HCT116 (cell line): ENCODE results near the gene DBNDD2. TPM values are rescaled to one million over a fixed set of nuclear protein-coding genes. Genes with fewer than 3 reads are reported as not detected.

Experiments used
- ATAC-seq: fragments of 200-7000 bp; cut with Tn5 transposase; 2 replicates; pipeline ENCODE4 v1.9.1; 2020; ENCODE audit warnings: mild to moderate bottlenecking, moderate library complexity
- BruUV-seq: library from RNA; stranded (reverse); fragments of 400-500 nt; replicated peaks from 2 replicates; lab custom pipeline; 2021; lab: Mats Ljungman, UMichigan
- CTCF ChIA-PET: fragments of 300-600 bp; sonication (Branson Sonifier 250); formaldehyde crosslinking; loops from one replicate; lab custom pipeline; 2021; ENCODE audit warnings: antibody characterized with exemption; lab: Charles Lee
- POLR2A ChIA-PET: fragments of 300-600, 350-600 bp; sonication (Branson Sonifier 250); formaldehyde crosslinking; loops from one replicate; lab custom pipeline; 2021; ENCODE audit warnings: antibody characterized with exemption; lab: Charles Lee
- RAD21 ChIA-PET, 2 experiments: fragments of 300-600 bp; sonication (Branson Sonifier 250); formaldehyde crosslinking; loops; one replicate each; lab custom pipeline; 2023; ENCODE audit warnings: low total read pairs in 2 of 2; ENCODE audit not compliant: uncharacterized antibody in 2 of 2, unreplicated experiment in 2 of 2, low non-redundant PET in 1 of 2; lab: Charles Lee
- DNase-seq: peaks from one replicate; pipeline ENCODE4 v3.0.0-alpha.2; 2010; ENCODE audit warnings: low read depth, low spot score
- H2AFZ ChIP-seq: fragments of 200-600 bp; shearing (Covaris generic), sonication (generic); 2 replicates; pipeline ENCODE4 v1.6.1; 2017; ENCODE audit warnings: low read depth, mixed run types, mixed read lengths, antibody characterized with exemption, low read length; ENCODE audit not compliant: poor library complexity, severe bottlenecking
- H3K27ac ChIP-seq: 2 replicates; pipeline ENCODE4 v1.5.1; 2012; ENCODE audit warnings: low read depth, low read length
- H3K27me3 ChIP-seq: fragments of 200-600 bp; sonication (generic); 2 replicates; pipeline ENCODE4 v1.6.1; 2016; ENCODE audit warnings: mixed run types, low read length, mixed read lengths; ENCODE audit not compliant: insufficient read depth
- H3K36me3 ChIP-seq, 2 experiments: fragments of 200-500 bp in 1 of 2; fragments of 200-600 bp in 1 of 2; sonication (Bioruptor generic) in 1 of 2; sonication (generic) in 1 of 2; 2 replicates each; pipeline versions ENCODE4 v1.5.1 to v1.6.1; 2014 to 2016; ENCODE audit warnings: low read length in 2 of 2, inconsistent platforms in 1 of 2, mixed read lengths in 1 of 2, mixed run types in 1 of 2; ENCODE audit not compliant: insufficient read depth in 2 of 2, control insufficient read depth in 1 of 2
- H3K4me1 ChIP-seq, 2 experiments: fragments of 200-600 bp in 1 of 2; sonication (generic) in 1 of 2; 2 replicates each; pipeline versions ENCODE4 v1.5.1 to v1.6.1; 2012 to 2017; ENCODE audit warnings: low read length in 2 of 2, inconsistent platforms in 1 of 2, mild to moderate bottlenecking in 1 of 2, mixed read lengths in 1 of 2, mixed run types in 1 of 2, moderate library complexity in 1 of 2; ENCODE audit not compliant: insufficient read depth in 2 of 2, control insufficient read depth in 1 of 2
- H3K4me2 ChIP-seq: fragments of 200-600 bp; sonication (generic); 2 replicates; pipeline ENCODE4 v1.6.1; 2017; ENCODE audit warnings: mixed run types, low read length, mixed read lengths
- H3K4me3 ChIP-seq, 2 experiments: fragments of 200-600 bp in 1 of 2; sonication (generic) in 1 of 2; replicated peaks in 1 of 2; 2 replicates each; pipeline ENCODE4 v1.5.1; 2011 to 2016; ENCODE audit warnings: low read length in 2 of 2, control low read depth in 1 of 2, low read depth in 1 of 2, mild to moderate bottlenecking in 1 of 2, mixed read lengths in 1 of 2, mixed run types in 1 of 2
- H3K79me2 ChIP-seq: fragments of 200-600 bp; sonication (generic); 2 replicates; pipeline ENCODE4 v1.6.1; 2017; ENCODE audit warnings: mild to moderate bottlenecking, mixed run types, low read length, moderate library complexity, mixed read lengths; ENCODE audit not compliant: insufficient read depth
- H3K9ac ChIP-seq: fragments of 200-600 bp; sonication (generic); 2 replicates; pipeline ENCODE4 v1.6.1; 2016; ENCODE audit warnings: low read length, mixed read lengths
- H3K9me2 ChIP-seq: fragments of 200-600 bp; sonication (generic), shearing (Covaris generic); 2 replicates; pipeline ENCODE4 v1.6.1; 2017; ENCODE audit warnings: mixed run types, mild to moderate bottlenecking, moderate library complexity; ENCODE audit not compliant: insufficient read depth
- H3K9me3 ChIP-seq, 2 experiments: fragments of 200-500 bp in 1 of 2; fragments of 200-600 bp in 1 of 2; sonication (Bioruptor generic) in 1 of 2; sonication (generic) in 1 of 2; 2 replicates each; pipeline ENCODE4 v1.6.1; 2014 to 2017; ENCODE audit warnings: low read length in 2 of 2, mixed read lengths in 2 of 2, inconsistent platforms in 1 of 2, low read depth in 1 of 2, mild to moderate bottlenecking in 1 of 2, mixed run types in 1 of 2, moderate library complexity in 1 of 2; ENCODE audit not compliant: control insufficient read depth in 1 of 2, insufficient read depth in 1 of 2
- H4K20me1 ChIP-seq: fragments of 200-600 bp; sonication (generic), shearing (Covaris generic); 2 replicates; pipeline ENCODE4 v1.6.1; 2017; ENCODE audit warnings: mixed run types, mild to moderate bottlenecking, moderate library complexity; ENCODE audit not compliant: insufficient read depth
- EZH2 ChIP-seq: fragments of 200-600 bp; sonication (generic); IDR thresholded peaks from 2 replicates; pipeline ENCODE4 v1.6.1; 2017; ENCODE audit warnings: antibody characterized with exemption, mixed run types
- EZH2phosphoT487 ChIP-seq: fragments of 200-600 bp; IDR thresholded peaks from 2 replicates; pipeline ENCODE4 v1.6.1; 2018; ENCODE audit warnings: antibody characterized with exemption, borderline replicate concordance
- FOSL1 ChIP-seq: IDR thresholded peaks from 2 replicates; pipeline ENCODE4 v1.6.1; 2012; ENCODE audit warnings: low read depth
- JUND ChIP-seq: IDR thresholded peaks from 2 replicates; pipeline ENCODE4 v1.6.1; 2012
- POLR2A ChIP-seq: IDR thresholded peaks from 2 replicates; pipeline ENCODE4 v1.7.0; 2011; ENCODE audit warnings: borderline replicate concordance; ENCODE audit not compliant: insufficient read depth, insufficient read length; ENCODE audit errors: extremely low read depth
- POLR2AphosphoS5 ChIP-seq: IDR thresholded peaks from 2 replicates; pipeline ENCODE4 v1.6.1; 2011; ENCODE audit warnings: mild to moderate bottlenecking, low read depth, low read length, moderate library complexity
- RAD21 ChIP-seq: IDR thresholded peaks from 2 replicates; pipeline ENCODE4 v1.6.1; 2012; ENCODE audit warnings: low read depth, mild to moderate bottlenecking
- SIN3A ChIP-seq: IDR thresholded peaks from 2 replicates; pipeline ENCODE4 v1.6.1; 2012; ENCODE audit warnings: low read depth
- SP1 ChIP-seq: IDR thresholded peaks from 2 replicates; pipeline ENCODE4 v1.6.1; 2012; ENCODE audit warnings: low read depth
- SRF ChIP-seq: IDR thresholded peaks from 2 replicates; pipeline ENCODE4 v1.6.1; 2012; ENCODE audit warnings: low read depth
- TCF7L2 ChIP-seq: IDR thresholded peaks from 2 replicates; pipeline ENCODE4 v1.7.0; 2011; ENCODE audit warnings: borderline replicate concordance, inconsistent platforms; ENCODE audit not compliant: insufficient read depth, insufficient read length; ENCODE audit errors: extremely low read depth
- YY1 ChIP-seq: IDR thresholded peaks from 2 replicates; pipeline ENCODE4 v1.6.1; 2011; ENCODE audit warnings: low read length, low read depth, moderate library complexity, mild to moderate bottlenecking; ENCODE audit not compliant: insufficient replicate concordance; ENCODE audit errors: extremely low read depth
- ZFX ChIP-seq: fragments of 450-650 bp; IDR thresholded peaks from 2 replicates; pipeline ENCODE4 v1.6.1; 2017
- intact Hi-C: fragments of 100-400 bp; cut with micrococcal nuclease; formaldehyde crosslinking; loops from 2 replicates; pipeline ENCODE4 v1.10.0; 2022
- total RNA-seq: library from RNA; stranded (reverse); gene quantifications from one replicate; pipeline ENCODE4 v1.2.1, GENCODE V29; 2021; ENCODE audit not compliant: unreplicated experiment
- TF ChIP-seq, protein P1 (sequence below): IDR thresholded peaks from 2 replicates; pipeline ENCODE4 v1.6.1; 2012; ENCODE audit warnings: low read depth
- TF ChIP-seq, protein P2 (sequence below): IDR thresholded peaks from 2 replicates; pipeline ENCODE4 v1.6.1; 2011; ENCODE audit warnings: mild to moderate bottlenecking, low read length, moderate library complexity; ENCODE audit not compliant: insufficient replicate concordance; ENCODE audit errors: extremely low read depth

DBNDD2 gene
- total RNA-seq, 1 experiment from 2014 or later, result 44.2 TPM

DNA sequence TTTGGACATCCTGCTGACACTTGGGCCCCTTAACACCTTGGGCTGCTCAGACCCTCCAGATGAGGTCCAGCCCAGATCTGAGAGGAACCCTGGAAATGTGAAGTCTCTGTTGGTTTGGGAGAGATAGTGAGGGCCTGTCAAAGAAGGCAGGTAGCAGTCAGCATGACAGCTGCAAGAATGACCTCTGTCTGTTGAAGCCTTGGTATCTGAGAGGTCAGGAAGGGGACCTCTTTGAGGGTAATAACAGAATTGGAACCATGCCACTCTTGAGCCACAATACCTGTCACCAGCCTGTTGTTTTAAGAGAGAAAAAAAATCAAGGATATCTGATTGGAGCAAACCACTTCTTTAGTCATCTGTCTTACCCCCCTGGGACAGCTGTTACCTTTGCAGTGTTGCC is 41.0 kb upstream of the DBNDD2 start:
- Histone ChIP-seq H3K4me3 (no peak overlapping the region), H2AFZ (no peak overlapping the region), H3K9me2 (no peaks in the 10 kb centered on the region), H3K9ac (no peak overlapping the region), H3K79me2 (peaks cover 25% of the 10 kb centered on the region), H4K20me1 (no peaks in the 10 kb centered on the region), H3K4me2 (no peak overlapping the region), H3K4me1 (peaks cover 5 to 12% of the 10 kb centered on the region in 2 experiments; a peak in 3 of 4 replicates), H3K36me3 (peaks cover 12 to 25% of the 10 kb centered on the region in 2 experiments; a peak in 3 of 4 replicates), H3K27me3 (no peaks in the 10 kb centered on the region), H3K9me3 (no peaks in the 10 kb centered on the region), H3K27ac (no peak overlapping the region)
- BruUV-seq, result no TSS peak
- ChIA-PET RAD21 (no interaction called here), CTCF (interaction anchor here (0.8 kb wide), 1 partner anchor 215 kb away, joined by 3 read pairs; no protein-coding TSS in a partner anchor), POLR2A (no interaction called here)
- intact Hi-C loops, result no loop called here
- TF ChIP-seq JUND (no peak), FOSL1 (no peak), POLR2AphosphoS5 (no peak), SIN3A (no peak), SRF (no peak), RAD21 (no peak), EZH2phosphoT487 (no peak), EZH2 (no peak), YY1 (no peak), TCF7L2 (no peak), POLR2A (no peak), SP1 (no peak), ZFX (no peak)
- TF ChIP-seq, protein P1, sequence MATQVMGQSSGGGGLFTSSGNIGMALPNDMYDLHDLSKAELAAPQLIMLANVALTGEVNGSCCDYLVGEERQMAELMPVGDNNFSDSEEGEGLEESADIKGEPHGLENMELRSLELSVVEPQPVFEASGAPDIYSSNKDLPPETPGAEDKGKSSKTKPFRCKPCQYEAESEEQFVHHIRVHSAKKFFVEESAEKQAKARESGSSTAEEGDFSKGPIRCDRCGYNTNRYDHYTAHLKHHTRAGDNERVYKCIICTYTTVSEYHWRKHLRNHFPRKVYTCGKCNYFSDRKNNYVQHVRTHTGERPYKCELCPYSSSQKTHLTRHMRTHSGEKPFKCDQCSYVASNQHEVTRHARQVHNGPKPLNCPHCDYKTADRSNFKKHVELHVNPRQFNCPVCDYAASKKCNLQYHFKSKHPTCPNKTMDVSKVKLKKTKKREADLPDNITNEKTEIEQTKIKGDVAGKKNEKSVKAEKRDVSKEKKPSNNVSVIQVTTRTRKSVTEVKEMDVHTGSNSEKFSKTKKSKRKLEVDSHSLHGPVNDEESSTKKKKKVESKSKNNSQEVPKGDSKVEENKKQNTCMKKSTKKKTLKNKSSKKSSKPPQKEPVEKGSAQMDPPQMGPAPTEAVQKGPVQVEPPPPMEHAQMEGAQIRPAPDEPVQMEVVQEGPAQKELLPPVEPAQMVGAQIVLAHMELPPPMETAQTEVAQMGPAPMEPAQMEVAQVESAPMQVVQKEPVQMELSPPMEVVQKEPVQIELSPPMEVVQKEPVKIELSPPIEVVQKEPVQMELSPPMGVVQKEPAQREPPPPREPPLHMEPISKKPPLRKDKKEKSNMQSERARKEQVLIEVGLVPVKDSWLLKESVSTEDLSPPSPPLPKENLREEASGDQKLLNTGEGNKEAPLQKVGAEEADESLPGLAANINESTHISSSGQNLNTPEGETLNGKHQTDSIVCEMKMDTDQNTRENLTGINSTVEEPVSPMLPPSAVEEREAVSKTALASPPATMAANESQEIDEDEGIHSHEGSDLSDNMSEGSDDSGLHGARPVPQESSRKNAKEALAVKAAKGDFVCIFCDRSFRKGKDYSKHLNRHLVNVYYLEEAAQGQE, result no peak
- TF ChIP-seq, protein P2, sequence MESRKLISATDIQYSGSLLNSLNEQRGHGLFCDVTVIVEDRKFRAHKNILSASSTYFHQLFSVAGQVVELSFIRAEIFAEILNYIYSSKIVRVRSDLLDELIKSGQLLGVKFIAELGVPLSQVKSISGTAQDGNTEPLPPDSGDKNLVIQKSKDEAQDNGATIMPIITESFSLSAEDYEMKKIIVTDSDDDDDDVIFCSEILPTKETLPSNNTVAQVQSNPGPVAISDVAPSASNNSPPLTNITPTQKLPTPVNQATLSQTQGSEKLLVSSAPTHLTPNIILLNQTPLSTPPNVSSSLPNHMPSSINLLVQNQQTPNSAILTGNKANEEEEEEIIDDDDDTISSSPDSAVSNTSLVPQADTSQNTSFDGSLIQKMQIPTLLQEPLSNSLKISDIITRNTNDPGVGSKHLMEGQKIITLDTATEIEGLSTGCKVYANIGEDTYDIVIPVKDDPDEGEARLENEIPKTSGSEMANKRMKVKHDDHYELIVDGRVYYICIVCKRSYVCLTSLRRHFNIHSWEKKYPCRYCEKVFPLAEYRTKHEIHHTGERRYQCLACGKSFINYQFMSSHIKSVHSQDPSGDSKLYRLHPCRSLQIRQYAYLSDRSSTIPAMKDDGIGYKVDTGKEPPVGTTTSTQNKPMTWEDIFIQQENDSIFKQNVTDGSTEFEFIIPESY, result no peak
- DNase-seq (no peak), ATAC-seq (no peak)
